ENCODE data around the gene ZNF547. TPM values are rescaled to one million over a fixed set of nuclear protein-coding genes. Genes with fewer than 3 reads are reported as not detected.
A peak's percentile ranks its signal among the peaks of the same experiment; 100 is the strongest.

ZNF547 gene
- total RNA-seq, 1 experiment from 2014 or later = 6.0 TPM

GRCh38 chr19:57380923-57381322 is 17.6 kb downstream of the ZNF547 start:
- Histone ChIP-seq H2AFZ (no peak overlapping the region), H3K27me3 (ENCODE audit: insufficient read depth, low read depth) (no peaks in the 10 kb centered on the region; the same call in 1 of the 2 replicates), H4K20me1 (ENCODE audit: insufficient read depth) (no peaks in the 10 kb centered on the region), H3K27ac (no peak overlapping the region), H3K9me2 (ENCODE audit: insufficient read depth) (no peaks in the 10 kb centered on the region), H3K4me3 (no peak overlapping the region), H3F3A (ENCODE audit: insufficient read depth, low read depth) (no peaks in the 10 kb centered on the region), H3K36me3 (ENCODE audit: low read depth) (no peaks in the 10 kb centered on the region), H3K4me2 (no peak overlapping the region), H3K4me1 (replicated peaks; ENCODE audit: insufficient read depth) (no peaks in the 10 kb centered on the region), H3K9me3 (ENCODE audit: insufficient read depth, low read depth) (peaks cover 33% of the 10 kb centered on the region), H3K79me2 (ENCODE audit: low read depth) (no peaks in the 10 kb centered on the region)
- BruUV-seq (replicated peaks) = no TSS peak
- TF ChIP-seq EZH2 (IDR thresholded peaks at IDR 0.05; ENCODE audit: low read depth) (no peak), CTCF (conservative IDR thresholded peaks at IDR 0.05) (no peak)
- DNase-seq = no peak
- CTCF ChIA-PET = no interaction called here
- intact Hi-C loops (cut with micrococcal nuclease; ENCODE audit: unreplicated experiment) = no loop called here
- POLR2A ChIA-PET (ENCODE audit: unreplicated experiment) = no interaction called here

GRCh38 chr19:57382806-57383488 is 19.6 kb downstream of the ZNF547 start:
- no peaks in the 10 kb centered on the region for H3K4me1 ChIP-seq (replicated peaks; ENCODE audit: insufficient read depth)
- no peak overlapping the region for H3K4me3 ChIP-seq
- H3K36me3 ChIP-seq (ENCODE audit: low read depth) = no peaks in the 10 kb centered on the region
- DNase-seq = no peak
- H4K20me1 ChIP-seq (ENCODE audit: insufficient read depth) = no peaks in the 10 kb centered on the region
- H3K4me2 ChIP-seq = no peak overlapping the region
- POLR2A ChIA-PET (ENCODE audit: unreplicated experiment) = no interaction called here
- H2AFZ ChIP-seq = 0 out of 2 replicates have a peak overlapping the region, but pooled peaks have one; percentile 9
- no peaks in the 10 kb centered on the region for H3K79me2 ChIP-seq (ENCODE audit: low read depth)
- CTCF ChIA-PET = no interaction called here
- BruUV-seq (replicated peaks) = no TSS peak
- H3K9me2 ChIP-seq (ENCODE audit: insufficient read depth) = no peaks in the 10 kb centered on the region
- H3K9me3 ChIP-seq (ENCODE audit: insufficient read depth, low read depth) = peaks cover 16% of the 10 kb centered on the region
- no peak for TF ChIP-seq CTCF (conservative IDR thresholded peaks at IDR 0.05)
- no peak for TF ChIP-seq EZH2 (IDR thresholded peaks at IDR 0.05; ENCODE audit: low read depth)
- intact Hi-C loops (cut with micrococcal nuclease; ENCODE audit: unreplicated experiment) = no loop called here
- H3K27me3 ChIP-seq (ENCODE audit: insufficient read depth, low read depth) = no peaks in the 10 kb centered on the region; the same call in 1 of the 2 replicates
- no peak overlapping the region for H3K27ac ChIP-seq
- H3F3A ChIP-seq (ENCODE audit: insufficient read depth, low read depth) = no peaks in the 10 kb centered on the region

- H3K9me2 ChIP-seq (ENCODE audit: insufficient read depth) = no peaks in the 10 kb centered on the region
- ChIA-PET CTCF (no interaction called here), POLR2A (ENCODE audit: unreplicated experiment) (interaction anchor here (0.5 to 0.7 kb wide), 6 partner anchors 38 to 1313 kb away, joined by 3 to 7 read pairs (median 4); partner anchors contain the start of gene ZNF304)
- peaks cover 33% of the 10 kb centered on the region for H3K79me2 ChIP-seq (ENCODE audit: low read depth)
- peaks cover 15% of the 10 kb centered on the region for H3K4me1 ChIP-seq (replicated peaks; ENCODE audit: insufficient read depth)
- TF ChIP-seq CTCF (conservative IDR thresholded peaks at IDR 0.05) (no peak), EZH2 (IDR thresholded peaks at IDR 0.05; ENCODE audit: low read depth) (no peak)
- intact Hi-C loops (cut with micrococcal nuclease; ENCODE audit: unreplicated experiment) = loop anchor here (1.0 kb wide), 2 partner anchors 26 to 149 kb away; partner anchors contain the start of genes TRAPPC2B, ZNF547 and ZNF805
- peaks cover 13% of the 10 kb centered on the region; the same call in 1 of the 2 replicates for H3F3A ChIP-seq (ENCODE audit: insufficient read depth, low read depth)
- no peaks in the 10 kb centered on the region for H4K20me1 ChIP-seq (ENCODE audit: insufficient read depth)
- H3K4me3 ChIP-seq = peak overlapping the region; percentile 66
- peaks cover 3% of the 10 kb centered on the region; the same call in 1 of the 2 replicates for H3K36me3 ChIP-seq (ENCODE audit: low read depth)
- H2AFZ ChIP-seq = peak overlapping the region; percentile 87
- H3K9me3 ChIP-seq (ENCODE audit: insufficient read depth, low read depth) = peaks cover 8% of the 10 kb centered on the region; the same call in 1 of the 2 replicates
- no peaks in the 10 kb centered on the region for H3K27me3 ChIP-seq (ENCODE audit: insufficient read depth, low read depth)
- peak overlapping the region; percentile 28; the same call in 1 of the 2 replicates for H3K27ac ChIP-seq
- TSS peak; percentile 87 for BruUV-seq (replicated peaks)
- H3K4me2 ChIP-seq = peak overlapping the region; percentile 74
- DNase-seq = no peak
Measured at GRCh38 chr19:57389194-57389729, 25.9 kb downstream of the ZNF547 start.
